Heart left ventricle (tissue), 13 donors: Measurements from ENCODE around the gene CDH8.

Experiments used
- CTCF ChIP-seq, 12 donors: fragments of 200-600 bp; sonication (generic) in 4 of 12; IDR thresholded peaks; one replicate each; pipeline versions ENCODE4 v1.5.0 to v1.8.0; 2018 to 2022; ENCODE audit warnings: antibody characterized with exemption in 12 of 12, mild to moderate bottlenecking in 5 of 12
- POLR2A ChIP-seq, 2 donors: fragments of 450-650 bp; IDR thresholded peaks; one replicate each; pipeline ENCODE4 v1.6.1; 2017; ENCODE audit warnings: antibody characterized with exemption in 2 of 2, mild to moderate bottlenecking in 2 of 2, moderate library complexity in 2 of 2
- donor health status: ischemic (EF 13 %, LVEDD 7.1; RV severe dilation, severe dysfunction).
- donor health status: DM: no; HTN: yes; CAD: no.
- donor health status: DM: no; HTN: no; CAD: no.
- donor health status: ischemic (EF 25% LVEDD 6.9; RV normal size, moderate dysfunction).
- donor health status: ischemic (EF 25% LVEDD 5.7; RV mildly dilated, moderate dysfunction).
- donor health status: ischemic (EF 35%, LVEDD 5.7; RV mildly dilated, moderate dysfunction).
- donor health status: nonischemic (EF 11% LVEDD 7.7; RV severe dilation, severe dysfunction).
- donor health status: DM: yes; HTN: yes; CAD: no.
- donor health status: PGD.
- donor health status: ischemic (EF 29% LVEDD 5.4; RV normal size, mild dysfunction).
- donor health status: nonischemic (EF 23%, LVEDD 6.1; RV moderate dilation, normal function).

DNA sequence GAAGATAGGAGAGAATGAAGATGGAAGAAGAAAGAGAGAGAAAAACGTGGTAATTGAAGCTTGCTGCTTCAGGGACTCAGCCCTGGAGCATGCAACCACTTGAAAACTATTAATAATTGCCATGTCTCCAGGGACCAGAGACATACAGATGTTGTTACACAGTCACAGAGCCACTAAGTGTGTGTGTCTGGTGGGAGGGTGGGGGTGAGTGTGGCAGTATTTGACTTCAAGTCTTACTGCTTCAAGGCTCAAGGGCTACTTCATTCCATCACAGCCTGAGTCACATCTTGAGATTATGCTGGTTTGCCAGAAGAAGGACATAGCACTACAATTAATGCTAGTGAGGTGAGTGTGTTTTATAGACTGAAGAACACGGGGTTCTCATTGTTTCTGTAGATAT lies 202.2 kb downstream of the CDH8 start:
- TF ChIP-seq POLR2A (IDR thresholded peaks at IDR 0.05) (no peak), CTCF (IDR thresholded peaks at IDR 0.05) (no peak)
